CD14-positive monocyte (primary cell): Measurements from ENCODE around the gene PRRC2B. TPM values are rescaled to one million over a fixed set of nuclear protein-coding genes. Genes with fewer than 3 reads are reported as not detected.
A peak's percentile ranks its signal among the peaks of the same experiment; 100 is the strongest.

Source experiments
- DNase-seq, 3 donors: peaks; one replicate each; pipeline ENCODE4 v3.0.0-alpha.2; 2011 to 2022
- H2AFZ ChIP-seq: 2 replicates; pipeline ENCODE4 v1.6.0; 2012; ENCODE audit warnings: mild to moderate bottlenecking, low read depth, low read length, inconsistent platforms; ENCODE audit not compliant: insufficient read depth, poor library complexity, severe bottlenecking
- H3K27ac ChIP-seq, 2 donors: 1 replicate in 1 of 2; 2 replicates in 1 of 2; pipeline ENCODE4 v1.5.1; 2012 to 2013; ENCODE audit warnings: low read length in 2 of 2, control low read depth in 1 of 2, inconsistent platforms in 1 of 2, low read depth in 1 of 2, mild to moderate bottlenecking in 1 of 2
- H3K27me3 ChIP-seq, 2 donors: one replicate each; pipeline versions ENCODE4 v1.6.0 to v1.6.1; 2011 to 2013; ENCODE audit warnings: low read length in 2 of 2; ENCODE audit not compliant: control insufficient read depth in 2 of 2, insufficient read depth in 2 of 2
- H3K36me3 ChIP-seq, 2 donors: replicated peaks in 1 of 2; 1 replicate in 1 of 2; 2 replicates in 1 of 2; pipeline versions ENCODE4 v1.5.1 to v1.6.1; 2012 to 2013; ENCODE audit warnings: low read length in 2 of 2, control low read depth in 1 of 2, inconsistent platforms in 1 of 2, mild to moderate bottlenecking in 1 of 2; ENCODE audit not compliant: insufficient read depth in 2 of 2, control insufficient read depth in 1 of 2
- H3K4me1 ChIP-seq, 2 donors: 1 replicate in 1 of 2; 2 replicates in 1 of 2; pipeline versions ENCODE4 v1.5.1 to v1.6.1; 2012 to 2013; ENCODE audit warnings: low read length in 2 of 2, control low read depth in 1 of 2, inconsistent platforms in 1 of 2, mild to moderate bottlenecking in 1 of 2, moderate library complexity in 1 of 2; ENCODE audit not compliant: insufficient read depth in 2 of 2, control insufficient read depth in 1 of 2
- H3K4me2 ChIP-seq: replicated peaks from 2 replicates; pipeline ENCODE3; 2012; ENCODE audit warnings: low read length, moderate library complexity, mild to moderate bottlenecking; ENCODE audit not compliant: poor library complexity, severe bottlenecking; ENCODE audit errors: extremely low read depth
- H3K4me3 ChIP-seq, 3 experiments: fragments of 200-600 bp in 1 of 3; sonication (generic) in 1 of 3; replicated peaks in 1 of 3; 1 replicate in 2 of 3; 2 replicates in 1 of 3; pipeline ENCODE4 v1.5.1; 2011 to 2013; ENCODE audit warnings: low read length in 3 of 3, mild to moderate bottlenecking in 3 of 3, control low read depth in 2 of 3, low read depth in 2 of 3, inconsistent platforms in 1 of 3, moderate library complexity in 1 of 3
- H3K79me2 ChIP-seq: 2 replicates; pipeline ENCODE4 v1.6.0; 2012; ENCODE audit warnings: mild to moderate bottlenecking, control low read depth, inconsistent platforms, low read length, moderate library complexity; ENCODE audit not compliant: insufficient read depth
- H3K9ac ChIP-seq: 2 replicates; pipeline ENCODE4 v1.6.0; 2017; ENCODE audit warnings: low read length, mild to moderate bottlenecking; ENCODE audit not compliant: insufficient read depth, poor library complexity, severe bottlenecking
- H3K9me3 ChIP-seq, 2 donors: replicated peaks in 1 of 2; 1 replicate in 1 of 2; 2 replicates in 1 of 2; pipeline versions ENCODE4 v1.5.1 to v1.6.1; 2012 to 2013; ENCODE audit warnings: low read length in 2 of 2, control low read depth in 1 of 2; ENCODE audit not compliant: control insufficient read depth in 1 of 2, insufficient read depth in 1 of 2
- H4K20me1 ChIP-seq: 2 replicates; pipeline ENCODE4 v1.6.0; 2012; ENCODE audit warnings: mild to moderate bottlenecking, low read length, control low read depth, moderate library complexity; ENCODE audit not compliant: insufficient read depth
- H3K27ac Mint-ChIP-seq, 7 donors: one replicate each; pipeline ENCODE4 v1.8.0; 2020; ENCODE audit warnings: mild to moderate bottlenecking in 7 of 7, mixed read lengths in 7 of 7, moderate library complexity in 6 of 7, inconsistent platforms in 2 of 7
- H3K27me3 Mint-ChIP-seq, 3 donors: one replicate each; pipeline ENCODE4 v1.8.0; 2021 to 2022; ENCODE audit warnings: low read depth in 3 of 3, mild to moderate bottlenecking in 3 of 3, mixed read lengths in 3 of 3, moderate library complexity in 3 of 3, inconsistent platforms in 1 of 3
- H3K36me3 Mint-ChIP-seq, 2 donors: one replicate each; pipeline ENCODE4 v1.8.0; 2020; ENCODE audit warnings: mixed read lengths in 2 of 2, inconsistent platforms in 1 of 2, mild to moderate bottlenecking in 1 of 2
- H3K4me1 Mint-ChIP-seq: one replicate; pipeline ENCODE4 v1.8.0; 2020; ENCODE audit warnings: mild to moderate bottlenecking, mixed read lengths
- H3K4me3 Mint-ChIP-seq, 2 donors: one replicate each; pipeline ENCODE4 v1.8.0; 2020; ENCODE audit warnings: mild to moderate bottlenecking in 2 of 2, mixed read lengths in 2 of 2, moderate library complexity in 1 of 2
- H3K9me3 Mint-ChIP-seq, 7 donors: one replicate each; pipeline ENCODE4 v1.8.0; 2020 to 2022; ENCODE audit warnings: mixed read lengths in 7 of 7, mild to moderate bottlenecking in 6 of 7, moderate library complexity in 6 of 7, inconsistent platforms in 2 of 7
- CTCF ChIP-seq: fragments of 200-600 bp; IDR thresholded peaks from one replicate; pipeline ENCODE4 v1.8.0; 2022; ENCODE audit warnings: antibody characterized with exemption, mild to moderate bottlenecking
- WGBS: methylation state at CpG from one replicate; pipeline ENCODE4 v1.1.5; 2013; ENCODE audit warnings: missing lambda C conversion rate; ENCODE audit not compliant: insufficient coverage; 5-methylcytosine and 5-hydroxymethylcytosine counted together
- intact Hi-C, 2 donors: fragments of 100-400 bp; cut with micrococcal nuclease; formaldehyde crosslinking; loops; one replicate each; pipeline versions ENCODE4 v1.15.0 to v1.15.1; 2023
- polyA plus RNA-seq, 3 donors: library from polyadenylated mRNA; depleted of rRNA in 1 of 3; unstranded in 2 of 3; stranded (reverse) in 1 of 3; fragments of 300-500 nt in 2 of 3; fragments of >200 nt in 1 of 3; fragmentation: Illumina TruSeq in 2 of 3; gene quantifications; 1 replicate in 2 of 3; 2 replicates in 1 of 3; pipeline ENCODE4 v1.2.3, GENCODE V29; 2012 to 2021

Gene PRRC2B
- polyA plus RNA-seq, 3 donors = 2.8 to 36.2 (median 8.6) TPM

- Mint-ChIP-seq H3K36me3 (peaks cover 24 to 35% of the 10 kb centered on the region in 2 donors), H3K27me3 (peaks cover 0 to 10% (median 5%) of the 10 kb centered on the region in 3 donors), H3K4me1 (peaks cover 11% of the 10 kb centered on the region), H3K27ac (peak within 1 kb of the TSS in 6 of 7 donors; percentile 45 to 82 (median 69)), H3K4me3 (peak within 1 kb of the TSS; percentile 77 to 84), H3K9me3 (no peaks in the 10 kb centered on the region)
- peak; percentile 3 for TF ChIP-seq CTCF
- peak; percentile 74 to 85 (median 82) for DNase-seq
- peaks cover 28 to 37% of the 10 kb centered on the region in 2 donors for H3K36me3 ChIP-seq
- peak within 1 kb of the TSS; percentile 98 for H2AFZ ChIP-seq
- 12% methylated on average over 103 of the region's 103 CpGs for WGBS
- intact Hi-C loops = no loop called here
- no peaks in the 10 kb centered on the region for H3K9me3 ChIP-seq
- peaks cover 13 to 18% of the 10 kb centered on the region in 2 donors for H3K4me1 ChIP-seq
- H3K4me3 ChIP-seq = peak within 1 kb of the TSS; percentile 52 to 88 (median 88)
- peak within 1 kb of the TSS in 1 of 2 donors; percentile 78 for H3K27ac ChIP-seq
- no peaks in the 10 kb centered on the region for H4K20me1 ChIP-seq
- peak within 1 kb of the TSS; percentile 87 for H3K9ac ChIP-seq
- peak within 1 kb of the TSS; percentile 92 for H3K4me2 ChIP-seq
- peaks cover 12% of the 10 kb centered on the region for H3K79me2 ChIP-seq
- H3K27me3 ChIP-seq = no peaks in the 10 kb centered on the region
Measured at GRCh38 chr9:131530920-131531832, 137.3 kb downstream of the PRRC2B start, which contains the start of gene UCK1. Gene UCK1 (minus strand): TSS chr9:131531263. CDS start chr9:131531174, 89 bp downstream.

- Histone ChIP-seq H3K27me3 (no peaks in the 10 kb centered on the region), H3K4me1 (peaks cover 13 to 16% of the 10 kb centered on the region in 2 donors), H3K79me2 (peaks cover 12% of the 10 kb centered on the region), H3K4me3 (no peak overlapping the region), H3K9ac (no peak overlapping the region), H3K4me2 (no peak overlapping the region), H3K36me3 (peaks cover 0 to under 1% of the 10 kb centered on the region in 2 donors), H4K20me1 (no peaks in the 10 kb centered on the region), H3K27ac (no peak overlapping the region), H3K9me3 (no peaks in the 10 kb centered on the region), H2AFZ (peak overlapping the region; percentile 37)
- DNase-seq = no peak
- TF ChIP-seq CTCF = no peak
- peaks cover 10% of the 10 kb centered on the region for H3K4me1 Mint-ChIP-seq
- peaks cover 0 to 2% of the 10 kb centered on the region in 2 donors for H3K36me3 Mint-ChIP-seq
- 0% methylated on average over 3 of the region's 8 CpGs for WGBS
- intact Hi-C loops = no loop called here
- no peak overlapping the region for H3K27ac Mint-ChIP-seq
- peaks cover 1 to 13% (median 5%) of the 10 kb centered on the region in 3 donors for H3K27me3 Mint-ChIP-seq
- no peak overlapping the region for H3K4me3 Mint-ChIP-seq
- peaks cover 0 to 3% (median 0%) of the 10 kb centered on the region in 7 donors for H3K9me3 Mint-ChIP-seq
Measured at GRCh38 chr9:131534721-131535237, 140.9 kb downstream of the PRRC2B start.
